ENCODE measurements around the gene KIF21B. TPM values are rescaled to one million over a fixed set of nuclear protein-coding genes. Genes with fewer than 3 reads are reported as not detected.
"Not testable (repeated sequence)": the region's sequence is repeated elsewhere in the genome, so short reads cannot be mapped to it uniquely, and the experiment has no call there.

KIF21B gene
- total and polyA plus RNA-seq, 9 donors = 0.57 to 1.9 (median 0.88) TPM

- intact Hi-C loops (cut with DNase I) = loop anchor here in 1 of 4 donors (5.0 kb wide), 1 partner anchor 156 kb away; no protein-coding TSS in a partner anchor
Measured at GRCh38 chr1:200968469-200969410, 54.8 kb downstream of the KIF21B start.

GRCh38 chr1:200967693-200968468 is 55.6 kb downstream of the KIF21B start:
- Histone ChIP-seq H3K4me1 (ENCODE audit: insufficient read depth) (no peaks in the 10 kb centered on the region), H3K27ac (no peak overlapping the region), H3K4me3 (no peak overlapping the region), H3K9me3 (no peaks in the 10 kb centered on the region), H3K27me3 (no peaks in the 10 kb centered on the region), H3K36me3 (no peaks in the 10 kb centered on the region)
- 79 to 85% (median 79%) methylated on average over 11 of the region's 11 CpGs for WGBS, 3 donors
- TF ChIP-seq POLR2A (IDR thresholded peaks at IDR 0.05) (no peak), CTCF (IDR thresholded peaks at IDR 0.05) (no peak)
- intact Hi-C loops (cut with DNase I) = loop anchor here in 1 of 4 donors (5.0 kb wide), 1 partner anchor 156 kb away; no protein-coding TSS in a partner anchor
- no peak for DNase-seq

More at GRCh38 chr1:200968469-200969410, 54.8 kb downstream of the KIF21B start:
- Histone ChIP-seq H3K27me3 (no peaks in the 10 kb centered on the region), H3K4me1 (ENCODE audit: insufficient read depth) (no peaks in the 10 kb centered on the region), H3K36me3 (no peaks in the 10 kb centered on the region), H3K4me3 (no peak overlapping the region), H3K9me3 (no peaks in the 10 kb centered on the region), H3K27ac (no peak overlapping the region)
- WGBS, 3 donors = 89 to 95% (median 94%) methylated on average over 13 of the region's 13 CpGs
- no peak for DNase-seq
- no peak for TF ChIP-seq CTCF (IDR thresholded peaks at IDR 0.05)
- no peak for TF ChIP-seq POLR2A (IDR thresholded peaks at IDR 0.05)
- TF ChIP-seq EP300 (IDR thresholded peaks at IDR 0.05) = no peak

- Histone ChIP-seq H3K27ac (no peak overlapping the region), H3K27me3 (no peaks in the 10 kb centered on the region), H3K36me3 (no peaks in the 10 kb centered on the region), H3K4me1 (ENCODE audit: insufficient read depth) (no peaks in the 10 kb centered on the region), H3K4me3 (no peak overlapping the region), H3K9me3 (no peaks in the 10 kb centered on the region)
- DNase-seq = no peak
- intact Hi-C loops (cut with DNase I) = loop anchor here in 1 of 4 donors (5.0 kb wide), 1 partner anchor 155 kb away; no protein-coding TSS in a partner anchor
- WGBS, 3 donors = 92 to 99% (median 98%) methylated on average over 2 of the region's 2 CpGs
- no peak for TF ChIP-seq CTCF (IDR thresholded peaks at IDR 0.05)
- no peak for TF ChIP-seq POLR2A (IDR thresholded peaks at IDR 0.05)
- no peak for TF ChIP-seq EP300 (IDR thresholded peaks at IDR 0.05)
Measured at GRCh38 chr1:200966934-200967333, 56.6 kb downstream of the KIF21B start.

GRCh38 chr1:200965111-200965805 is 58.3 kb downstream of the KIF21B start:
- Histone ChIP-seq H3K27ac (no peak overlapping the region), H3K4me1 (ENCODE audit: insufficient read depth) (no peaks in the 10 kb centered on the region), H3K36me3 (no peaks in the 10 kb centered on the region), H3K9me3 (no peaks in the 10 kb centered on the region), H3K4me3 (no peak overlapping the region), H3K27me3 (no peaks in the 10 kb centered on the region)
- WGBS, 3 donors = 34 to 42% (median 36%) methylated on average over 6 of the region's 6 CpGs
- TF ChIP-seq POLR2A (IDR thresholded peaks at IDR 0.05) (no peak), CTCF (IDR thresholded peaks at IDR 0.05) (no peak), EP300 (IDR thresholded peaks at IDR 0.05) (no peak)
- no peak for DNase-seq
- intact Hi-C loops (cut with DNase I) = loop anchor here in 1 of 4 donors (5.0 kb wide), 1 partner anchor 153 kb away; no protein-coding TSS in a partner anchor

- intact Hi-C loops (cut with DNase I); H3K9me3 ChIP-seq; DNase-seq; H3K36me3 ChIP-seq; H3K27ac ChIP-seq; H3K4me1 ChIP-seq (ENCODE audit: insufficient read depth); H3K27me3 ChIP-seq; H3K4me3 ChIP-seq: not testable (repeated sequence)
- 89 to 92% (median 92%) methylated on average over 11 of the region's 11 CpGs for WGBS, 3 donors
Measured at GRCh38 chr1:200963888-200964287, 59.6 kb downstream of the KIF21B start.
